ENCODE data around the gene STK32C.

STK32C gene

DNA sequence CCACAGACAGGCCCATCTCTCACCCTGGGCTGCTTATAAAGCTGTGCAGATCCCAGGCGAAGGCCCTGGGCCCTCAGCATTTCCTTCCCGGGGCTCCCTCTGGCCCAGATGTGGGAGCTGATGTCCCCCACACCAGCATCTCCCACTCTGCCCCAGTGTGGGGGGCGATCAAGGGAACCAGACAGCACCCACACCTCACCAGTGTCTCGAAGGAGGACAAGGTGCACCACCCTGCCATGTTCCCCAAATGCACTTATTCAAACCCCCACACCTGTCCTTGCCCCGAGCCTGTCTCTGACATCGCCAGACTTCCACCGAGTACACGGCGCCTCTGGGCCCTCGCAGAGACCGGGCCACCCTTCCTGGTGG lies 101.4 kb downstream of the STK32C start:
- no peak for DNase-seq

DNA sequence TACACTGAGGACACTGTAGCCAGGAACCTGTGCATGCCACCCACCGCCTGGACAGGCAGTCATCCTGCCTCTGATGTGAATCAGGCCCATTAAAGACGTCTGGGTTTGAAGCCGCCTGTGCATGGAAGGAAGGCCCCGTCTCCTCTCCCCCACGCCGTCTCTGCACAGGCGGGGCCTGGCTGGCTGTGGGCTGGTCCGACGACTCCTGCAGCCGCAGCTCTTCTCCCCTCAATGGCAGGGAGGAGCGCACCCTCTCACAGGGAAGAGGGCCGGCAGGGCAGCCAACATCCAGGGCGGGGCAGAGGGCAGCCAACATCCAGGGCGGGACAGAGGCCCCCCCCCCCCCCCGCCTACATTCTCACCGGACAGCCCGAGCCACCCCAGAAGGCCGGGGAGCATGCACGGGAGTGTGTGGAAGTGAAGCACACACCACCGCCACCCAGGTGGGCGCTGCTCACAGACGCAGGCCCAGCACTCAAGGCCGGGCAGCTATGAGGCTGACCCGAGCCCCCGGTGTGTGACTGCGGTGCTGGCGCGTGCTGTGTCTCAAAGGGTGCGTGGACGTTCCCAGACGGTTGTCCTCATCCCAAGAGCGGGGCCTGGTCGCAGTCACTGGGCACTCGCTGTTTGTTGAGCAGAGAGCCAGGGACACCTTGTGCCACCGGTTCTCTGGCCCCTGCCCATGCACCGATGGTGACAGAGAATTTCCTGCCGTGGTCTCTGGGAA lies 101.9 kb downstream of the STK32C start:
- DNase-seq: no peak

DNA sequence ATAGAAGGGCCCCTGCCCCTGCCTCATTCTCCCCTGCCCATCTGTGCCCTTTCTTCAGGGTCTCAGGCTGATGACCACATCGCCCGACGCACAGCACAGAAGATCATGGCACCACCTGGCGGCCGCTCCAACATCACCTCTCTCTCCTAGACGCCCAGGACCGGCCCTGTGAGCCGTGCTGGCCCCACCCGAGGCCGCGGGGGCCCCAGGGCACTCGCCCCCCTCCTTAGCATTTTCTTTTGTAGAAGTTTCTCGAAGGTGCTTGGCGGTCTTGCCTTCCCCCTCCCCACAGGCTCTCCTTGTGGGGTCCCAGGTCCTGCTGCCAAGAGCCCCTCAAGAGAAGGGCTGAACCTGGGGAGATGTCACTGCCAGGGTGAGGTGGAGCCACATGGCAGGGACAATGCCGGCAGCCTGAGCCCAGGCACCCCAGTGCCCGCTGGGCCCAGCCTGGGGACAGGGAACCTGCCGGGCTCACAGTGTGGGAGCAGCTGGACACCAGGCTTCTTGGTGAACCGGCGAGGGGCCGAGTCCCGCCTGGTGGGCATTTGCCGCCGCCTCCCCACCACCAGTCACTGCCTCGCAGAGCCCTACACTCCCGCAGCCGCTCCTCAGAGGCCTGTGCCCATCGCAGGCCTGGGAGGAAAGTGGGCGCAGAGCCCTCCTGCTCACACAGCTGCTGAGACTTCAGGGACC lies 102.8 kb downstream of the STK32C start:
- no peak for DNase-seq

DNA sequence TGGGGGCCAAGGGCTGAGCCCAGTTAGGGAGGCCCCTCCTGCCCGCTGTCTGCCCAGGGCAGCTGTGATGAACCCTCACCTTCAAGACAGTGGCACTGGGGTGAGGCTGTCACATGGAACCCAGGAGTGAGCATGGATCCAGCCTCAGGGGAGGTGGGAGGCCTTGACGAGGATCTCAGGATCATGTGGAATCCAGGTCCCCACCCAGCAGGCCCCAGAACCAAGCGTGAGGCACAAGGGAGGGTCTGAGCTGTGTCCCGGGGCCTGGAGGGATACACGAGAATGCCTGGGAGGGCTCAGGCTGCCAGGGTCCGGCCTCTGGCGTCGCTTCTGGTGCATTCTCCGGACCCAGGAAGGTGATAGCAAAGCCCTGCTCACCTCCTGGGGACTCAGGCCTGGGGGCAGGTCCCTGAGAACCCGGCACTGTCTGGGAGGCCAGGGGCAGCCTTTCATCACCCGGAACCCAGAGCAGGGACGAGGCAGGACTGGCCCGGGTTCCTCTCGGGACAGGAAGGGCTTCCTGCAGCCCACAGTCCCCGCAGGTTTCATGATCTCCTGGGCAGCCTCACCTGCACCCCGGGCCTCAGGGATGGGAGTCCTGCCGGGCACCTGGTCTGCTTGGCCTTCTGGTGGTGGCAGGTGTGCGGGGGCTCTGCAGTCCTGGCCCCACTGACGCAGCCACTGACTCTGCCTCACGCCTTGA lies 103.5 kb downstream of the STK32C start:
- no peak for DNase-seq

GRCh38 chr10:132203256-132204077 lies 104.3 kb downstream of the STK32C start:
- DNase-seq: no peak

GRCh38 chr10:132202070-132202970 lies 105.4 kb downstream of the STK32C start:
- no peak for DNase-seq

GRCh38 chr10:132201111-132201969 lies 106.4 kb downstream of the STK32C start:
- no peak for DNase-seq

DNA sequence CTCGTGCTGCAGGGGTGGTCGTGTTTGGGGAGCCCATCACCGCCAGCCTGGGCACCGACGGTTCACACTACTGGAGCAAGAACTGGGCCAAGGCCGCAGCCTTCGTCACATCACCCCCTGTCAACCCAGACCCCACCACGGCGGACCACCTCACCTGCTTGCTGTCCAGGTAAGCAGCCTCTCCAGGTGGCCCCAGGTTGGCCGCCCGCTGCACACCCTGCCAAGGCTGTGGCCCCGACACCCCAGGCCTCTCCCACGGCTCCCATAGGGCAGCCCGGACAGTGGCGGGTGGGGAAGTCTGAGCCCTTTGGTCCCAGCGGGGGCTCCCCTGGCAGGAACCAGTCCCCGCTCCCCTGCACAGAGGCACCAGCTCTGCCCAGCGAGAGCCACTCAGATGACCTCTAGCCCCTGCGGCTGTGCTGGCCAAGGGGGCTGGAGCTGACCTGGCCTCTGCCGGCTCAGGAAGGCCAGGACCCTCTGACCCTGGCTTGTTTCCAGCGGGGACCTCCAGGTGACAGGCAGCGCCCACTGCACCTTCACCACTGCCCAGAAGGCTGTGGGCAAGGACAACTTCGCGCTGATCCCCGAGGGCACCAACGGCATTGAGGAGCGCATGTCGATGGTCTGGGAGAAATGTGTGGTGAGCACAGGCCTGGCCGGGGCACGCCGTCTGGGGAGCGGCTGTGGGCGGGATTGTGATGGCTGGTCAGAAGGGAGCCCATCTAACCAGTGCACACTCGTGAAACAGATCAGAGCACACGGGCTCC lies 107.2 kb downstream of the STK32C start:
- DNase-seq: no peak

DNA sequence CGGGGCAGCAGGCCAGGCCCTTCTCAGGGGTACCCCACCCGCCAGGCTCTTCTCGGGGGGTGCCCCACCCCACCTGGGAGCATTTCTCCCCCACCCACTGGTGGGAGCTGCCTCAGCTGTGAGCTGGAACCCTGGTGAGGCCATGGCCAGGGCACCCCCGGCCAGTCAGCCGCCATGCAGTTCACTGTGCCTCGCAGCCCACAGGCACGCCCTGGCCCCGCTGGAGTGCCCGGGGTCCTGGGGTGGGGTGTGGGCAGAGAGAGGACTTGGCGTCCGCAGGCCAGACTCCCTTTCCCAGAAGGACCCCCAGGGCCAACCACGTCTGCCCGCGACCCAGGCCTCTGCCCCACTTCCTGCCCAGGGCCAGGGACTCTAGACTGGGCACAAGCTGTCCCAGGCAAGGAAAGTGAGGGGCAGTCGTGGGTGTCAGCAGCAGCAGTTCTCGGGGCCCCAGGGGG lies 107.9 kb downstream of the STK32C start:
- DNase-seq: no peak

DNA sequence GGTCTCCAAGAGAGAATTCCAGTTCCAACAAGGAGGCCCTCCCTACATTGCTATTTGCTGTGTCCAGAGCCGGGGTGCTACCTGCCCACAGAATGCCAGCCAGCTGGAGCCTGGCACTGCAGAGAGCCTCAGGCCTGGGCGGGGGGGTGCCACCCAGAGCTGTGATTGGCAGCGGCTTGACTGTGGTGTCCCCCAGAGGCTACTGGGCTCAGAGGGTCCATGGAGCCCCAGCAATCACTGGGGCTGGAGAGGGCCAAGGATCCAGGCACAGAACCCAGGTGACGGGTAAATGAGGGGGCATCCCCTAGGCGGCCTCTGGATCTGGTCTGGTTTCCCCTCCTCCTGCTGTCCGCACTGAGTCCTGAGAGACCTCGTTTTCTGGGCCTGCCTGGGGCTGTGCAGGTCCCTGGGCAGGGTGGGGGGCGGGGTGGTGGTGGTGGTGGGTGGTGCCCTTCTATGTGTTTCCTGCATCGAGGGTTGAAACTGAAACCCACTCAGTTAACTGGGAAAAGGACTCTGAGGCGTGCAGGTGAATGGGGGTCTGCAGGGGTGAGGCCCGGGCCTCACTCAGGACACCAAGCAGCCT lies 108.4 kb downstream of the STK32C start:
- DNase-seq: no peak

DNA sequence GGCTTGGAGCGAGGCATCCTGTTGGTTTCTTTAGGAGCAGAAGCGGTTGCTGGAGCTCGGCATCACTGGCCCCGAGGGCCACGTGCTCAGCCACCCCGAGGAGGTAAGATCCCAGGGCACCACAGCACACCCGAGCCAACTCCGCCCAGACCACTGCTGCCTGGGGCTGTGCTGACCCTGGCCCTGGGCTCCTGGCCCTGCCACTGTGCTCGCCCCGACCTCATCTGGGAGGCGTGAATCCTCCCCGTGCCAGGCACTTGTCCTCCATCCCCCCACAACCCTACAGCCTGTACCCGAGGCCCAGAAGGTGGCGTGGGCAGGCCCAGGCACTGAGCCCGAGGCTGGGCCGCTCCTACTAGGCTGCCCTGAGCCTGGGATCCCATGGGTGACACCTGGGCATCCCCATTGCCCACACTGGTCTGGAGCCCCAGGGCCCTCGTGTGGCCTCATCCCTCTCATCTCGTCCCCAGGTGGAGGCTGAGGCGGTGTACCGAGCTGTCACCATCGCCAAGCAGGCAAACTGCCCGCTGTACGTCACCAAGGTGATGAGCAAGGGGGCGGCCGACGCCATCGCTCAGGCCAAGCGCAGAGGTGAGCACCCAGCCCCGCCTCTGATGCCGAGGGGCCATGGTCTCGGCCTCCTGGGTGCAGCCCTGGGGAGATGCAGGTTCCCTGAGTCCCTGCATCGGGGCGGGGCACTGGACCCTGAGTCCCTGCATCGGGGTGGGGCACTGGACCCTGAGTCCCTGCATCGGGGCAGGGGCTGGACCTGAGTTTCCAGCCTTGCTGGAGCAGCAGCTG lies 109.2 kb downstream of the STK32C start:
- DNase-seq: no peak

DNA sequence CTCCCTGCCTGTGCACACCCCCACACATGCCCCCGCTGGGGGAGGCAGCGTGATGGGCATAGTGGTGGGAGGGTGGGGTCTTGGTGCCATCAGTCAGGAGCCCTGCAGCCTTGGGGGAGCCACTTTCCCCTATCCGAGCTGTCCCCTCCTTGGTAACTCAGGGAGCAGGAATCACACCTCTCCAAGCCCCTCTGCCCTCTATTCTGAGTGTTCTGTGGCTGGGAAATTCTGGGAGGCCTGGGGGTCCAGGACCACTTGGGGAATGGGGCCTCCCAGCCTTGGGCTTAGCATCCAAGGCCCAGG lies 109.7 kb downstream of the STK32C start:
- DNase-seq: no peak

DNA sequence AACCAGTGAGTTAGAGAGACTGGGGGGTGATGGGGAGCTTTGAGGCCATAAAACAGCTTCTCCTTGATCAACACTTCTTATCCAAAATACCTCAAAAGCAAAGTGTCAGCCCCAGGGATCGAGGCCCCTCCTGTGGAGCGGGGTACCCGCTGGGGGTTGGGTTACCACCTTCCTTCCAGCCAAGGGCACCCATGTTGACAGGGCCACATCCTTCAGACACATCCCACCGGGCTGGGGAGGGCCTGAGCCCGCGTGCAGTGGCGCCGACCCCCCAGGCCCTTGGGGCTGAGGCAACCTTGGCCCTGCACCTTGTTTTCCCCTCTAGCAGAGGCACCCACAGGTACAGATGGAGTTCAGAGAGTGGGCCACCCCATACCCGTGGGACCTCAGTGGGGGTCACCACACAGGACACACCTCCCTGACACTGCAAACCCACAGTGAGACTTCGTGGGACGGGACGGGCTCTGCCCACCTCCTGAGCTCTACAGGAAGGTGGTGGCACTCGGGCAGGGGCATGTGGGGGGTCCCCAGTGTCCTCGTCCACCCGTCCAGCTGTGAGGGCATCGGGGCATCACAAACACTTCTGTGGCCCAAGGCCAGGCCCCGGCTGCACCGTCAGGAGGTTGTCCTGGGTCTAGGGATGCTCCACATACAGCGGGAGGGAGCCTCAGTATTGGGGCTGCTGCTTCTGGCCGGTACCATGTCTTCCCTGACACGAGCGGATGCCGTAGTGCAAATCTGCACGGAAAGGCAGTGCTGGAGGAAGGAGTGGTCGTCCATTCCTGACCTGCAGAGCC lies 110.3 kb downstream of the STK32C start:
- no peak for DNase-seq

DNA sequence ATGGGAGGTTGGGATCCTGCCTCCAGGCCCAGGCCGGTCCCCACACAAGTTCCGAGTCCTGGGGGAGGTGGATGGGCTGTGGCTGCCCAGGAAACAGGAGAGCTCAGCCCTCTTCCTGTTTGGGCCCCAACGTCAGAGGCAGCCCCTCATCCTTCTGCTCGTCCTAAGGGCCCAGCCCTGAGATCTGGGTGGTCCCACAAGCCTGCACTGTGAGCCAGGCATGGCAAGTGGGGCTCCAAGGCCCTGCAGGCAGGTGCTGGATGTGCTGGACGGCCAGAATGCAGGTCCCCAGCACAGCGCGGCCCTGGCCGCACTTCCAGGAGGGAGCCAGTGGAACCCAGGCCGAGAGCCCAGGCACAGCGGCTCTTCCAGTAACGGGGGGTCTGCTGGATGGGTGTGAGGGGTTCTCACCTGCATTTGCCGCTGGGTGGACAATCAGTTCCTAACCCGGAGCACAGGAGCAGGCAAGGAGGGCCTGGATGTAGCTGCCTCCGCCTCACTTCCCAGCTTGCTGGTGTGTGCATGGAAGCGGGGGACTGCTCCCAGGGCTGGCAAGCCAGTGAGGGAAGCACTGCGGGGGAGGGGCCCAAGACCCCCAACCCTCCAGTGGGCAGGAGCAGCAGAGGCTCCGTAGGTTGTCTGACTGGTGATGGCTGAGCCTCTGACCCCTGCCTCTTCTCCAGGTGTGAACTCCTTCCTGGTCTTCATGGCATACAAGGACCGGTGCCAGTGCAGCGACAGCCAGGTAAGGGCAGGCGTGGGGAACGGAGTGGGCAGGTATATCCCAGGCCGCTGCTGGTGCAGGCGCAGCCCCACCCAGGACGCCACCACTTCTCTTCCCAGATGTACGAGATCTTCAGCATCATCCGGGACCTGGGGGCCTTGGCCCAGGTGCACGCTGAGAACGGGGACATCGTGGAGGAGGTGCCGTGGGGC lies 111.3 kb downstream of the STK32C start:
- no peak for DNase-seq

DNA sequence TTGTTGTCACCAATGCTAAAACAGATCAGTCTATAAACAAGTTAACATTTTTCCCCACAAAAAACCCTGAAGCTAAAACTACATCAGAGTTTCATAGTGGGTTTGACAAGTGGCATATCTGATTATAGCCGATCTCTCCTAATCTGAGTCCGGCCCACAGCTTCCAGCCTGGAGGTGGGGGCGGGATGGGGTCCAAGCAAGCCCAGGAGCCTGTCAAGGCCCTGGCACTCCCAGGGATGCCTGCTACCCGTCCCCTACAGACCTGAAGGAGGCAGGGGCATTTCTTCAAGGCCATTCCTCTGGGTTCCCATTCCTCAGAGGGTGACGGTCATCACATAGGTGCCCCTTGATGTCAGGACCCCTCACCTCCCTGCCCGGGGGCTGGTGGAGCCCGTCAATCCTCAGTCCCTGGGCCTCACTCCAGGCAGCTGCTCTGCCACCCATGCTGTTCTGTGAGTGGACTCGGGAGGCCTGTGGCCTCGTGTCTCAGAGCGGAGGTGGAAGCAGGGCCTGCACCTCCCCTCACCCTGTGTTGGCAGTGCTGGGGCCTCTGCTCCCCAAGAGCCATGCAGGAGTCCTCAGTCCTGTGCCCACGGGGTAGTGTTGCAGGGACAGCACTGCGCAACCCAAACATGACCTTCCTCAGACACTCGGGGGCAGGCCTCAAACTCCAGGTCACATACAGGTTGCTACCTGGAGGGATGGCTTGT lies 112.2 kb downstream of the STK32C start:
- DNase-seq: no peak

DNA sequence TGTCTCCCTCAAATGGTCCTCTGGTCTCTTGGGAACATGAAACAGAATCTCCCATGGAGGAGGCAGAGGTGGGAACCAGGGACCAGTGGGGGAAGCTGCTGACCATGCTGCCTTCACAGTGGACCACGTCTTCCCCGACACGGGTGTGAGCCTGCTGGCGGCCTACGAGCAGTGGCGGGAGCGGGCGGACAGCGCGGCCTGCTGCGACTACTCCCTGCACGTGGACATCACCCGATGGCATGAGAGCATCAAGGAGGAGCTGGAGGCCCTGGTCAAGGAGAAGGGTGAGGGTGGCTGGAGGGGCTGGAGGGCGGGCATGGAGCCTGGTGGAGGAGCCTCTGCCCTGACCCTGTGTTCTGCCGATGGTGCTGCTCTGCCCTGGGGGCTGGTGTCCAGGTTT lies 113.0 kb downstream of the STK32C start:
- no peak for DNase-seq

Data from CD4-positive, alpha-beta T cell treated with Interleukin-12 subunit alpha and Interleukin-12 subunit beta, for 1 hour (primary cell).